IMR-90 (cell line): ENCODE measurements around the gene NEAT1. TPM values are rescaled to one million over a fixed set of nuclear protein-coding genes. Genes with fewer than 3 reads are reported as not detected.
A peak's percentile ranks its signal among the peaks of the same experiment; 100 is the strongest.

Experiments used
- ATAC-seq: fragments of 200-7000 bp; cut with Tn5 transposase; 2 replicates; pipeline ENCODE4 v1.9.1; 2020; ENCODE audit warnings: low read depth, mild to moderate bottlenecking, moderate library complexity
- BruUV-seq: library from RNA; stranded (reverse); fragments of 400-500 nt; replicated peaks from 2 replicates; lab custom pipeline; 2021; lab: Mats Ljungman, UMichigan
- CTCF ChIA-PET: fragments of 300-600 bp; formaldehyde crosslinking; extraction: SDS; loops from one replicate; lab custom pipeline; 2021; ENCODE audit warnings: antibody characterized with exemption; lab: Yijun Ruan, JAX
- POLR2A ChIA-PET: fragments of 300-600 bp; sonication (Branson Sonifier 250); formaldehyde crosslinking; loops from one replicate; lab custom pipeline; 2022; ENCODE audit warnings: antibody characterized with exemption; ENCODE audit not compliant: unreplicated experiment; lab: Charles Lee
- DNase-seq: peaks from one replicate; pipeline ENCODE4 v3.0.0; 2013
- H2AFZ ChIP-seq: replicated peaks from 2 replicates; pipeline ENCODE3; 2013; ENCODE audit warnings: low read length, mild to moderate bottlenecking; ENCODE audit not compliant: poor library complexity
- H2AK5ac ChIP-seq: 2 replicates; pipeline ENCODE4 v1.6.1; 2013; ENCODE audit warnings: low read depth, low read length, inconsistent platforms
- H2AK9ac ChIP-seq: replicated peaks from 2 replicates; pipeline ENCODE3; 2013; ENCODE audit warnings: mild to moderate bottlenecking, low read depth, low read length, moderate library complexity; ENCODE audit not compliant: poor library complexity
- H2BK120ac ChIP-seq: 2 replicates; pipeline ENCODE4 v1.6.1; 2013; ENCODE audit warnings: low read depth, low read length, inconsistent platforms
- H2BK15ac ChIP-seq: 3 replicates; pipeline ENCODE4 v1.6.1; 2013; ENCODE audit warnings: low read depth, low read length, inconsistent platforms
- H2BK20ac ChIP-seq: 2 replicates; pipeline ENCODE4 v1.6.1; 2013; ENCODE audit warnings: low read depth, mild to moderate bottlenecking, inconsistent platforms, low read length, moderate library complexity
- H2BK5ac ChIP-seq: 2 replicates; pipeline ENCODE4 v1.6.1; 2013; ENCODE audit warnings: mild to moderate bottlenecking, low read depth, low read length, inconsistent platforms; ENCODE audit not compliant: poor library complexity, severe bottlenecking
- H3K14ac ChIP-seq: replicated peaks from 2 replicates; pipeline ENCODE4 v1.6.1; 2013; ENCODE audit warnings: low read depth, low read length, inconsistent platforms
- H3K18ac ChIP-seq: 2 replicates; pipeline ENCODE4 v1.6.1; 2013; ENCODE audit warnings: low read depth, low read length, control low read depth
- H3K23ac ChIP-seq: 2 replicates; pipeline ENCODE4 v1.6.1; 2013; ENCODE audit warnings: low read depth, low read length, inconsistent platforms
- H3K27ac ChIP-seq: 2 replicates; pipeline ENCODE4 v1.5.1; 2013; ENCODE audit warnings: mild to moderate bottlenecking, control low read depth, low read length; ENCODE audit not compliant: insufficient read depth
- H3K27me3 ChIP-seq: 2 replicates; pipeline ENCODE4 v1.6.1; 2013; ENCODE audit warnings: low read length; ENCODE audit not compliant: control insufficient read depth, insufficient read depth
- H3K36me3 ChIP-seq: 2 replicates; pipeline ENCODE4 v1.6.1; 2013; ENCODE audit warnings: low read length, mixed read lengths; ENCODE audit not compliant: control insufficient read depth, insufficient read depth
- H3K4ac ChIP-seq: 2 replicates; pipeline ENCODE4 v1.6.1; 2013; ENCODE audit warnings: low read depth, low read length, inconsistent platforms
- H3K4me1 ChIP-seq: 2 replicates; pipeline ENCODE4 v1.6.1; 2013; ENCODE audit warnings: low read length, mixed read lengths; ENCODE audit not compliant: control insufficient read depth, insufficient read depth
- H3K4me2 ChIP-seq: 2 replicates; pipeline ENCODE4 v1.6.1; 2013; ENCODE audit warnings: low read depth, mild to moderate bottlenecking, control low read depth, low read length, moderate library complexity
- H3K4me3 ChIP-seq: 2 replicates; pipeline ENCODE4 v1.5.1; 2013; ENCODE audit warnings: low read depth, mild to moderate bottlenecking, control low read depth, low read length, moderate library complexity; ENCODE audit not compliant: insufficient read depth
- H3K56ac ChIP-seq: 2 replicates; pipeline ENCODE4 v1.6.1; 2013; ENCODE audit warnings: low read length, inconsistent platforms; ENCODE audit not compliant: insufficient read depth; ENCODE audit errors: extremely low read depth
- H3K79me1 ChIP-seq, 2 experiments: 2 replicates each; pipeline ENCODE4 v1.6.1; 2013; ENCODE audit warnings: low read length in 2 of 2, inconsistent platforms in 1 of 2, low read depth in 1 of 2
- H3K9ac ChIP-seq: 2 replicates; pipeline ENCODE4 v1.6.1; 2013; ENCODE audit warnings: low read depth, low read length, control low read depth
- H3K9me1 ChIP-seq: 2 replicates; pipeline ENCODE4 v1.6.1; 2013; ENCODE audit warnings: low read length, inconsistent platforms; ENCODE audit not compliant: insufficient read depth
- H3K9me3 ChIP-seq: 2 replicates; pipeline ENCODE4 v1.6.1; 2013; ENCODE audit warnings: low read length; ENCODE audit not compliant: control insufficient read depth, insufficient read depth
- H4K20me1 ChIP-seq: 2 replicates; pipeline ENCODE4 v1.6.1; 2013; ENCODE audit warnings: low read length, inconsistent platforms; ENCODE audit not compliant: insufficient read depth
- H4K5ac ChIP-seq: 2 replicates; pipeline ENCODE4 v1.6.1; 2013; ENCODE audit warnings: mild to moderate bottlenecking, low read depth, low read length, control low read depth
- H4K8ac ChIP-seq, 2 experiments: 2 replicates each; pipeline ENCODE4 v1.6.1; 2013; ENCODE audit warnings: low read depth in 2 of 2, low read length in 2 of 2, control low read depth in 1 of 2, inconsistent platforms in 1 of 2
- H4K91ac ChIP-seq: 2 replicates; pipeline ENCODE4 v1.6.1; 2013; ENCODE audit warnings: low read depth, low read length, inconsistent platforms; ENCODE audit not compliant: insufficient read depth
- CEBPB ChIP-seq: IDR thresholded peaks from 2 replicates; pipeline ENCODE4 v1.6.1; 2012; ENCODE audit warnings: low read depth, low read length, improper control_type of control experiment
- MAFK ChIP-seq: IDR thresholded peaks from 2 replicates; pipeline ENCODE4 v1.6.1; 2012; ENCODE audit warnings: low read depth, low read length, improper control_type of control experiment
- MXI1 ChIP-seq: IDR thresholded peaks from 2 replicates; pipeline ENCODE4 v1.6.1; 2012; ENCODE audit warnings: low read depth, mild to moderate bottlenecking, low read length, moderate library complexity, borderline replicate concordance
- POLR2A ChIP-seq: IDR thresholded peaks from 2 replicates; pipeline ENCODE4 v1.6.1; 2012; ENCODE audit warnings: mild to moderate bottlenecking, low read depth, low read length
- RAD21 ChIP-seq: IDR thresholded peaks from 2 replicates; pipeline ENCODE4 v1.6.1; 2012; ENCODE audit warnings: low read length, improper control_type of control experiment
- RFX5 ChIP-seq: IDR thresholded peaks from 2 replicates; pipeline ENCODE4 v1.8.0; 2012; ENCODE audit warnings: low read depth, mild to moderate bottlenecking, low read length, moderate library complexity
- SMC3 ChIP-seq: fragments of 150-350 bp; IDR thresholded peaks from 2 replicates; pipeline ENCODE4 v1.6.1; 2016; ENCODE audit warnings: low read depth, mild to moderate bottlenecking, antibody characterized with exemption, low read length, moderate library complexity
- WGBS, 2 experiments: methylation state at CpG; one replicate each; pipeline versions ENCODE4 v1.1.5 to v1.1.7; 2013; ENCODE audit warnings: missing lambda C conversion rate in 2 of 2; ENCODE audit not compliant: insufficient read length in 1 of 2; ENCODE audit errors: extremely low coverage in 2 of 2; 5-methylcytosine and 5-hydroxymethylcytosine counted together
- dilution Hi-C: fragments of 300-500 bp; cut with HindIII; formaldehyde crosslinking; loops from one replicate; pipeline ENCODE4 v1.14.3; 2018; ENCODE audit warnings: low sequenced_read_pairs; ENCODE audit not compliant: unreplicated experiment
- in situ Hi-C: fragments of 300-500 bp; cut with MboI; formaldehyde crosslinking; loops from 3 replicates; pipeline ENCODE4 v1.14.3; 2019; ENCODE audit warnings: low sequenced_read_pairs, inconsistent platforms, mixed read lengths
- intact Hi-C: fragments of 100-400 bp; cut with micrococcal nuclease; formaldehyde crosslinking; loops from 2 replicates; pipeline ENCODE4 v1.10.0; 2022
- polyA plus RNA-seq, 3 experiments: library from polyadenylated mRNA; depleted of rRNA; stranded (reverse); fragments of >200 nt; gene quantifications; 2 replicates each; pipeline ENCODE4 v1.2.3, GENCODE V29; 2012; ENCODE audit warnings: low replicate concordance in 1 of 3
- total RNA-seq: library from RNA; depleted of rRNA; stranded (reverse); fragments of >200 nt; gene quantifications from 2 replicates; pipeline ENCODE4 v1.2.3, GENCODE V29; 2012
- TF ChIP-seq, protein P1 (sequence below): conservative IDR thresholded peaks from 2 replicates; pipeline ENCODE4 v1.5.1; 2012; ENCODE audit warnings: mild to moderate bottlenecking, low read depth, low read length, improper control_type of control experiment

NEAT1 gene
- total and polyA plus RNA-seq, 2 of the 4 experiments (the other 2 are of a cell fraction): 30.1 to 114 TPM

DNA sequence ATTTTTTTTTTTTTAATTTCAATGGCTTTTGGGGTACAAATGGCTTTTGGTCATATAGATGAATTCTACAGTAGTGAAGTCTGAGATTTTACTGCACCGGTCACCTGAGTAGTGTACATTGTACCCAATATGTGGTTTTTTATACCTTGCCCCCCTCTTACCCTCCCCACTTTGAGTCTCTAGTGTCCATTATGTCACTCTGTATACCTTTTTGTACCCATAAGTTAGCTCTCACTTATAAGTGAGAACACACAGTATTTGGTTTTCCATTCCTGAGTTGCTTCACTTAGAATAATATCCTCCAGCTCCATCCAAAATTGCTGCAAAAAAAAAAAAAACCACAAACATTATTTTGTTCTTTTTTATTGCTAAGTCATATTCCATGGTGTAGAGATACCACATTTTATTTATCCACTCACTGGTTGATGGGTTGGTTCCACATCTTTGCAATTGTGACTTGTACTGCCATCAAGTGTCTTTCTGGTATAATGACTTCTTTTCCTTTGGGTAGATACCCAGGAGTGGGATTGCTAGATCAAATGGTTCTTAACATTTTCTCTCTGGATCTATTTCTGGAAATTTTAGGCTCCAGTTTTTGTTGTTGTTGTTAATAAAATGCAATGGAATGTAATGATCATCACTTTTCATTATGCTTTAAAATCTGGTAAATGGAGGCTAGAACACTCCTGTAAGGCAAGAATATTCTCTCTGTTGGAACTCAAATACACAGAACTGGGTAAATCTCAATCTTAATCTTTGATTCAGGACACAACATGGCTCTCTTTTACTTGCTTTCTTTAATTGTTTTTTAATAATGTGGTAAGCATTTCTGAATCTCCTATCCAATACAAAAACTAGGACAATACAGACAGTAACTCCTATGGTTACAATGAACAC is 10.3 kb downstream of the NEAT1 start:
- no TSS peak for BruUV-seq
- intact Hi-C loops: loop anchor here (5.0 kb wide), 1 partner anchor 79 kb away; no protein-coding TSS in a partner anchor
- 0 out of 2 replicates have a peak, but pooled peaks have one; percentile 6 for TF ChIP-seq SMC3
- TF ChIP-seq RAD21: no peak
- TF ChIP-seq CEBPB: no peak
- no peak for TF ChIP-seq RFX5
- TF ChIP-seq POLR2A: peak; percentile 84
- no peak for TF ChIP-seq MXI1
- TF ChIP-seq, protein P1, sequence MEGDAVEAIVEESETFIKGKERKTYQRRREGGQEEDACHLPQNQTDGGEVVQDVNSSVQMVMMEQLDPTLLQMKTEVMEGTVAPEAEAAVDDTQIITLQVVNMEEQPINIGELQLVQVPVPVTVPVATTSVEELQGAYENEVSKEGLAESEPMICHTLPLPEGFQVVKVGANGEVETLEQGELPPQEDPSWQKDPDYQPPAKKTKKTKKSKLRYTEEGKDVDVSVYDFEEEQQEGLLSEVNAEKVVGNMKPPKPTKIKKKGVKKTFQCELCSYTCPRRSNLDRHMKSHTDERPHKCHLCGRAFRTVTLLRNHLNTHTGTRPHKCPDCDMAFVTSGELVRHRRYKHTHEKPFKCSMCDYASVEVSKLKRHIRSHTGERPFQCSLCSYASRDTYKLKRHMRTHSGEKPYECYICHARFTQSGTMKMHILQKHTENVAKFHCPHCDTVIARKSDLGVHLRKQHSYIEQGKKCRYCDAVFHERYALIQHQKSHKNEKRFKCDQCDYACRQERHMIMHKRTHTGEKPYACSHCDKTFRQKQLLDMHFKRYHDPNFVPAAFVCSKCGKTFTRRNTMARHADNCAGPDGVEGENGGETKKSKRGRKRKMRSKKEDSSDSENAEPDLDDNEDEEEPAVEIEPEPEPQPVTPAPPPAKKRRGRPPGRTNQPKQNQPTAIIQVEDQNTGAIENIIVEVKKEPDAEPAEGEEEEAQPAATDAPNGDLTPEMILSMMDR: peak; percentile 17; the same call in 1 of the 2 replicates
- no peak for TF ChIP-seq MAFK
- H3K4me1 ChIP-seq: peaks cover 2% of the 10 kb centered on the region; the same call in 1 of the 2 replicates
- CTCF ChIA-PET: no interaction called here
- DNase-seq: peak; percentile 54
- no peak overlapping the region for H3K4me3 ChIP-seq
- no peak overlapping the region for H3K56ac ChIP-seq
- H3K9me1 ChIP-seq: no peaks in the 10 kb centered on the region; the same call in 1 of the 2 replicates
- H3K4me2 ChIP-seq: peak overlapping the region; percentile 24; the same call in 1 of the 2 replicates
- H2BK5ac ChIP-seq: no peak overlapping the region
- peak overlapping the region; percentile 15; the same call in 1 of the 2 replicates for H3K23ac ChIP-seq
- H3K36me3 ChIP-seq: peaks cover 41% of the 10 kb centered on the region
- no peak overlapping the region for H2BK120ac ChIP-seq
- in situ Hi-C loops: no loop called here
- no peak overlapping the region for H2AK5ac ChIP-seq
- ATAC-seq: no peak
- no CpG with 5 or more reads among the region's 1 CpG for WGBS, 2 experiments
- H4K5ac ChIP-seq: no peak overlapping the region
- H3K79me1 ChIP-seq: peaks cover 8 to 39% of the 10 kb centered on the region in 2 experiments; a peak in 3 of 4 replicates
- H3K4ac ChIP-seq: no peak overlapping the region
- peaks cover 96% of the 10 kb centered on the region for H4K20me1 ChIP-seq
- H2BK20ac ChIP-seq: no peak overlapping the region
- no peak overlapping the region for H4K8ac ChIP-seq
- no peak overlapping the region for H2AK9ac ChIP-seq
- H2BK15ac ChIP-seq: no peak overlapping the region
- no peak overlapping the region for H4K91ac ChIP-seq
- H3K9ac ChIP-seq: no peak overlapping the region
- no peaks in the 10 kb centered on the region for H3K9me3 ChIP-seq
- H3K18ac ChIP-seq: no peak overlapping the region
- no peak overlapping the region for H3K27ac ChIP-seq
- no peak overlapping the region for H3K14ac ChIP-seq
- H3K27me3 ChIP-seq: no peaks in the 10 kb centered on the region
- no peak overlapping the region for H2AFZ ChIP-seq
- dilution Hi-C loops: no loop called here
- POLR2A ChIA-PET: interaction anchor here (0.6 to 0.7 kb wide), 3 partner anchors 10 to 72 kb away, joined by 4 to 11 read pairs (median 6); partner anchors contain the start of gene NEAT1
